T-helper 9 cell (primary cell): ENCODE results near the gene ABHD17C.

Source experiments
- DNase-seq: peaks from one replicate; pipeline ENCODE4 v3.0.0-alpha.2; 2020

ABHD17C gene

DNA sequence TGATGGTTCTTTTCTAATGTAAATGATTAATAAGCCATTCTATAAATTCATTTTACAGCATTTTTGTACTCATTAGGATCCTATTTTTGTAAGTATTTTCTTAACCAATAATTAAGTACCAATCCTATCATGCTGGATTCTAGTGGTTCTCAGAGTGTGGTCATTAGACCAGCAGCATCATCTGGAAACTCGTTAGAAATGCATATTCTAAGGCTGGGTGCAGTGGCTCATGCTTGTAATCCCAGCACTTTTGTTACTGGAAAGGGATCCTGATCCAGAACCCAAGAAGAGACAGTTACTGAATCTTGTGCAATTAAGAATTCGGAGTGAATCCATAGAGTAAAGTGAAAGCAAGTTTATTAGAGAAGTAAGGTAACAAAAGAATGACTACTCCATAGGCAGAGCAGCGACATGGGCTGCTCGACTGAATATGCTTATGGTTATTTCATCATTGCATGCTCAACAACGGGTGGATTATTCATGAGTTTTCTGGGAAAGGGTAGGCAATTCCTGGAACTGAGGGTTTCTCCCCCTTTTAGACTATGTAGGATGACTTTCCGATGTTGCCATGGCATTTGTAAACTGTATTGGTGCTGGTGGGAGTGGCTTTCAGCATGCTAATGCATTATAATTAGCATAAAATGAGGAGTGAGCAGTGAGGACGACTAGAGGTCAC lies 74.2 kb downstream of the ABHD17C start:
- DNase-seq = no peak

DNA sequence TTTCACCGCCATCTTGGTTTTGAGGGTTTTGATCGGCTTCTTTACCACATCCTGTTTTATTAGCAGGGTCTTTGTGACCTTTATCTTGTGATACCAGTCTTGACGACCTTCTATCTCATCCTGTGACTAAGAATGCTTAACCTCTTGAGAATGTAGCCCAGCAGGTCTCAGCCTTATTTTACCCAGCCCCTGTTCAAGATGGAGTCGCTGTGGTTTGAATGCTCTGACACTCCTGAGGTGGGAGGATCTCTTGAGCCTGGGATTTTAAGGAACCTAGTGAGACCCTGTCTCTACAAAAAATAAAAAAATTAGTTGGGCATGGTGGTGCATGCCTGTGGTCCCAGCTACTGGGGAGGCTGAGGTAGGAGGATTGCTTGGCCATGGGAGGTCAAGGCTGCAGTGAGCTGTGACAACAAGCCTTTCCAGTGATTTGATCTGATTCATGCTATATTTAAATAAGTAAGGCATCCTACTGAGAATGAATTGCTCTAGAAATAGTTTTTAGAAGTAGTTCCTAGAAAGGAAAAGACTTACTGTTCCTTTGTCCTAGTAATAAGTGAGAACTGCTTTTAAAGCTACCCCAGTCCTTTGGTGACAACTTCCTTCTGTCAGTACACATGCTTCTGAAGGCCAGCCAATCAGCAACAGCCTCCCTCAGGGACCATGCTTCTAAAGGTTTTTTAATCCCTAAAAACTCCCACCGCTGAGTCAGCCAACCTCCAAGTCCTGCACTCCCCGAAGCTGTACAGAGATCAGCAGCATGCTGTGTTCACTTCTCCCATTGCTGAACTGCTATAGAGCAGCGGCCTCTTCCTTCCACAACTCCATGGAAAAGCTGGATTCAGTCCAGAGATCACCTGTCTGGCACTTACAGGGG lies 75.0 kb downstream of the ABHD17C start:
- DNase-seq = no peak

DNA sequence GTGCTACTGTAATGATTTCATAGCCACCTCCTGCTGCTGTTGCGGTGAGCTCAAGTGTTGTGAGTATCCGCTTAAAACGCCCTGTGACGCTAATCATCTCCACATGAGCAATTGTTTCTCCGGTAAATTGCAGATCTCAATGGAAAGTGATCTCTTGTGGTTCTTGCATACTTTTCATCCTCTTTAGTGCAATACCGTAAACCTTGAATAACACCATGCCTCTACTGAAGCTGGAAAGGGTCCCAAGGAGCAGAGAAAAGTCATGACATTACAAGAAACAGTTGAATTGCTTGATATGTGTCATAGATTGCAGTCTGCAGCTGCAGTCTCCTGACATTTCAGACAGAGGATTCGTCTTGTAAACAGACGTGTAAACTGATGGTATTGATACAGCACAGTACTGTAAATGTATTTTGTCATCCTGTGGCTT lies 78.0 kb downstream of the ABHD17C start:
- DNase-seq = no peak

DNA sequence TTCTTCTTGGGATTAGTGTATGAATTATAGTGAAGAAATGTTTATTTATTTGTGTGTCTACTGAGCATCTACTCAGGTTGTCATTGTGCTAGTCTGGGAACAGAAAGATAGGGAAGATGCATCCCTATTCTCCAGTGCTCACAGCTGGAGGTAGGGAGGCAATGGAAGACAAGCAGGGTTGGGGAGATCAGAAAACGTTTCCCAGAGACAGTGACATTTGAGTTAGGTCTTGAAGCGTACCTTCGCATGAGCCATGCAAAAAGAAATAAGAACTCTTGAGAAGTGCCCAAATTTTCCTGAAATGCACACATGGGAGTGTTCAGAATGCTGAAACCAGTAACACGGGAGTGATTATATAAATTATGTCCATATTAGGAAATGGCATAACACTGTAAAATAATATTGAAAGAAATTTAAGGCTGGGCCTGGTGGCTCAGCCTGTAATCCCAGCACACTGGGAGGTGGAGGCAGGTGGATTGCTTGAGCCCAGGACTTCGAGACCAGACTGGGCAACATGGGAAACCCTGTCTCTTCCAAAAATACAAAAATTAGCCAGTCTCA lies 78.8 kb downstream of the ABHD17C start:
- no peak for DNase-seq

DNA sequence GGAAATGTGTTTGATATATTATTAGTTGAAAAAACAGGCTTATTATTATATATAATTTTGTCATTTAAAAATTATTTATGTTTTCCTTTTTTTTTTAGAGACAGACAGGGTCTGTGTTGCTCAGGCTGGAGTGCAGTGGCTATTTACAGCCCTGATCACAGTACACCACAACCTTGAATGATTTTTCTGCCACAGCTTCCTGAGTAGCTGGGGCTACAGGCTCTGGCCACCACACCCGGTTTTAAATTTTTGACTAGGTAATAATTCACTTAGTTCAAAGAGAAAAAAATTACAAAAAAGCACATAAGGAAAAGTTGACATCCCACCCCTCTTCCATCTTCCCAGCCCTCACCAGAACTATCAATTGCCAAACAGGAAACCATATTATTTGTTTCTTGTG lies 79.4 kb downstream of the ABHD17C start:
- DNase-seq = no peak

DNA sequence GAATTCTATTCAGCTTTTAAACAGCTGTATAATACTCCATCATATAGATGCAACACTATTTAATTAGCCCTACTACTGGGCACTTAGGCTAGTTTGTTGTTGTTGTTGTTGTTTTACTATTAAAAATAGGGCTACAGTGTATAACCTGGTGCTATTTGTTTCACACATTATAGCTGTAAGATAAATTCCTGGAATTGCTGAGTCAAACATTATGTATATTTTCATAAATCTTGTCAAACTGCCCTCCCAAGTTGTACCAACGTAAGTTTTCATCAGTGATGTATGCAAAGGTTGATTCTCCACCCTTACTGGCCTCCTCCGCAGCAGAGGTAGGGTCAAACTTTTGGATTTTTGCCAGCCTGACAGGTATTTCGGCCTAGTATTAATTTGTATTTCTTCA lies 80.2 kb downstream of the ABHD17C start:
- no peak for DNase-seq

DNA sequence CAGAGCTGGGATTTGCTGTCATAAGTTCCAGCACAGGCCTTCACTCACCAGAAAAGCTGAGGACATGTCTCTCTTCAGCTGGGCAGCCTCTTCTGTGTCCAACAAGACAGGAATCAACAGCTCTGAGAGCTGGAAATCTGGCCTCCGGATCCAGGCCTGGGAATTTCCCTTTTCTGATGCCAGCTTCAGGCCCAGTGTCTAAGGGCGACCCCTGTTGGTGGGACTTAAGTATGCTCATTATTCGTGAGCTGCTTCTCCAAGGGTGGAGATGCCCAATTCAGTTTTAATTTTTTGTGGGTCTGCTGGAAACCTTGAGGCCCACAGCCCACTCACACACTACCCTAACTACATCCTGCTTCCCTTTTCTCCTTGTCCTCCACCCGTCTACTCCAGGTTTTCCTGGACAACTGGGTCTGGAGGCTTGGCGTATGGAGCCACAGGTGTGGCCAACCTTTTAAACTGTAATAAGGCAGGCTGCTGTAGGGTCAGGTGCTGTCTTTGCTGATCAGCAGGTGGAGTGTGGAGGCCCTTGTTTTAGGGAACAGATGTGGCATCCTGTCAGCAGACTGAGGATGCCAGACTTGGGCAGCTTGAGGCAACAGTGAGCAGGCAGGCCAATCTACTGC lies 81.4 kb downstream of the ABHD17C start:
- peak; percentile 40 for DNase-seq

DNA sequence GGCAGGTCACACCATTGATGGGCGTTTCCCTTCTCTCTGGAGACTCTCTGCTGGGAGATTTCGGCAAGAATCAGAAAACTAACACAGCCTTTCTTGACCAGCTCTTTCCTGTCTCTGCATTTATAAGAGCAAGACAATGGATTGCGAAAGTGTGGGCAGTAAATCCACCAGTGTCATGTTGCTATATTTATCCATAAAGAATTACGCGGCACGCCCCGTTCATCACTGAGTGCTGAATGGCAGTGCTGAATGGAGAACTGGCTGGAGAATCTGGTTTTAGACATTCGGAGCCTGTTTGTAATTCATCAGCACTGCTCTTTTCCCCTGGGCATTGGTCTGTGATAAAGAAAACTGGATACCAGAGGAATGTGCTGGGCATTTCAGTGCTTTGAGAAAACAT lies 82.0 kb downstream of the ABHD17C start:
- DNase-seq = no peak

DNA sequence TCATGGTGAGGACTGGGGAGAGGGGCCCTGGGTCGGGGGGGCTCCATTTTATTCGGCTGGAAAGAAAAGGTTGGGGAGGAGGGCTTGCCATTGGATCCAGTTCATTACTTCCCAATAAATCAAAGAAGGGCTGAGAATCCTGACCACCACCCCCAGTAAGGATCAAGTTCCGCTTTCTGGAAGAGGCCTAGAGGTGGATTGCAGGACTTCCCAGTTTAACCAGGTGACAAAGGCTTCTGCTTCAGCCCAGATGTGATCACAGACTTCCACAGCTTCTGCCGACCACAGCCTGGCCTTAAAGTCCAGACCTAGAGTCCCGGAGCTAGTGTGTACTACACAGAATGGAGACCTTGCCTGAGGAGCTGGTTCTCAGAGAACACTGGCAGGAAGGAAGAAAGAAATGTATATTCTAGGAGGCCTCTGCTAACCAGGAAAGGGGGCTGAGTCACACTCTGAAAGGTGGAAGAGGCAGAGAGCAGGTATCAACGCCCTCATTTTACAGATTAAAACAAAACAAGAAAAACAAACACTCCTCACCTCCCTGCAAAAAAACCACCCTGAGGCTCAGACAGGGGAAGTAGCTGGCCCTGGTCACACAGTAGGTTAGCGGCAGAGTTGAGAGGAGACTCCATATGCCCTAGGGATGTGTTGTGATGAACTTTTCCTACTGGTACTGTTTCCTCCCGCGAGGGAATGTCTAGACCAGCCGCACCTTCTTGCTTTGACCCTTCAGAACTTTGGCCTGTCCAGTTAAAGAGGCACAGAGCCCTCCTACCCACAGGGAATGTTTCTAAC lies 82.9 kb downstream of the ABHD17C start:
- no peak for DNase-seq

DNA sequence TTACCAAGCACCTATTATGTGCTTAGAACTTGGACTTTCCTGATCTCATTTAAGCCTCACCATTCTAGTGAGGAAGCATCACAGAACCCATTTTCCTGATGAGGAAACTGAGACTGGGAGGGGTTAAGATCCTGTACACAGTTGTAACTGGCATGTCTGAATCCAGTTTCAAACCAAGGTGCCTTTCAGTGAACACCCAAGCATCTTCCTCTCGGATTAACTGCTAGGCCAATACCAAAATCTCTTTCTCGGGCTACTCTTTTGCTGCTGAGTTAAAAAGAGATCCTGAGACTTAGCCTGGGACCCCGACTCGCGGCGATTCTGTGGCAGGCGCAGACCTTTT lies 83.5 kb downstream of the ABHD17C start:
- DNase-seq = no peak

DNA sequence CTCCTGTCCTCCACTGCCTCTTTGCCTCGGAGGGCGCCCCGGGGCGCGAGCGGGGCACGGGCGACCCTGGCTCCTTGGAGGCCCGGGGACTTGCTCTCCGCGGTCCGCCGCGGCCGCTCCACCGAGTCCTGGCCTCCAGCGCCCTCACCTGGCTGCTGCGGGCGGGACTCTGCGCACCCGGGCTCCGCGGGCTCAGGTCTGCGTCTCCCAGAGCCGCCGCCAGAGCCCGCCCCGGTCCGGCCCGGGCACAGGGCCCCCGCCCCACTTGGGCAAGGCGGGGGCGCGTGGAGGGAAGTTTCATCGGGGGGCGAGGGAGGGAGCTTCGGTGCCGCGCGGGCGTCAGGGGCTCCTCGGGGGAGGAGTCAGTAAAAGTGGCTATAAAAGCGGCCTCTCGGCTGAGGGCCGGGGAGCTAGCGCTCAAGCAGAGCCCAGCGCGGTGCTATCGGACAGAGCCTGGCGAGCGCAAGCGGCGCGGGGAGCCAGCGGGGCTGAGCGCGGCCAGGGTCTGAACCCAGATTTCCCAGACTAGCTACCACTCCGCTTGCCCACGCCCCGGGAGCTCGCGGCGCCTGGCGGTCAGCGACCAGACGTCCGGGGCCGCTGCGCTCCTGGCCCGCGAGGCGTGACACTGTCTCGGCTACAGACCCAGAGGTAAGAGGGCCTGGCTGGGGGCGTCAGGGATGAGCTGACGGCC lies 84.0 kb downstream of the ABHD17C start, which contains the start of gene CEMIP:
Gene CEMIP (plus strand): TSS at position 407 of the 694 bp plus-strand sequence. CDS start 94,510 bp downstream, outside the sequence.
- no peak for DNase-seq

DNA sequence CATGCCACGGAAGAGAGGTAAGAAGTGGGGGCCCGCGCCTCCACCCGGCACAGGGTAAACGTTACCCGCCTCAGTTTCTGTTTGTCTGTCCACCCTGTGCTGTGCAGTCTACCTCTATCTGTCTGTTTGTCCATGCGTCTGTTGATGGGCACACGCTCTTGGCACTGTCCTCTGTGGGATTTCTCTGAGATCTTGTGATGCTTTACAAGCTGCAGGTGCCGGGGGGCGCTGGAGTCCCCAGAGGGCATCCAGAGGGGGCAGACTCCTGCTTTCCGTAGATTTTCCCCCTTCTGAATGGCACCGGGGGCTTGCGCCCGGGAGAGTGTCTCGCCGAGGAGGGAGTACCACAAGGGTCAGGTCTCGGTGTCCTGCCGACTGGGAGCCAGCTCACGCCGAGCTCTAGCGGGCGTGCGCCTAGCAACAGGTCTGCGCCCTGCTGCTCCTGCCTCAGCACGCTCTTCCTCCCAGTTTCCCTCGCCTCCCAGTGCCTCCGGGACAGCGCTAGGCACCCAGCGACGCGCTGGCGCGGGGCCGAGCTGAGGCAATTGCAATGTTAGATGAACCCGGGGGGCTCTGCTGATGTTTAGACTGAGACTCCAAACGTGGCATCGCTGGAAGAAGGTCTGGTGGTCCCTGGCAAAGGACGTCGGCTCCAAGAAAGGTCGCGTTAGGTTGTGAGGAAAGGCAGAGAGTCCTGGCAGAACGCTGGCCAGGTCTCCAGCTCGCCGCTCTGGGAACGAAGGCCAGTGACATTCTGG lies 84.7 kb downstream of the ABHD17C start:
- no peak for DNase-seq

DNA sequence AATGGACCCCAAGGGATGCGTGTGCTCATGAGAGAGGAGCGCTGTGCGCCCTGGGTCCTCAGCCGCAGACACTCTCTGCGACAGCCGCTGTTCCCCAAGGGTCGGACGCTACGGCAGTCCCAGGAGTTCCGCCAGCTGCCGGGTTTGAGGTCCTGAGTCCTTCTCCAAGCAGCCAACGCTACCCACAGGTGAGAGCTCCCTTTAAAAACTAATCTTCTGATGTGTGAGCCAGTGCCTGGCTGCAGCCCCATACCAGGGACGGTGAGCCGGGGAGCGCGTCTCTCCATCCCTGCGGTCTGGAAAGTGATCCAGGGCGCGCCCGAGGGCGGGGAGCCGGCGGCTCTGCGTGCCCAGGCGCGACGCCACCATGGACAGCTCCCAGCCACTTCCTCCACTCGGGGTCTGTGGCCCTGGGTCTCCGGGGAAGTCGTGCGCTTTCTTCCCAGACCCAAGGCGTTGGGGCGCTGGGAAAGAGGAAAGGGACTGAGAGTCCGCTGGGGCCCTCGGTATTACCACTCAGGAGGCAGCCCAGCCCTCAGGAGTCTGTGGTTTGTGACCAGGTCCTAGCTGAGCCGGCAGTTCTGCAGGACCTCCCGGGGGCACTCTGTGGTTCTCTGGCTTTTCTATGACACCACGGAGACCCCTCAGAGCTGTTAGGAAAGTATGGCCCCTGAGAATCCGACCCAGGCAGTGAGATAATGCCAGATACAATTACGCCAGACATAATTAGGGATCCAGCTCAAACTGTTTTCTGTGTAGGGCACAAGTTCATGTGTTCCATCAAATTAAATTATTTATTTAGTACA lies 85.5 kb downstream of the ABHD17C start:
- no peak for DNase-seq

DNA sequence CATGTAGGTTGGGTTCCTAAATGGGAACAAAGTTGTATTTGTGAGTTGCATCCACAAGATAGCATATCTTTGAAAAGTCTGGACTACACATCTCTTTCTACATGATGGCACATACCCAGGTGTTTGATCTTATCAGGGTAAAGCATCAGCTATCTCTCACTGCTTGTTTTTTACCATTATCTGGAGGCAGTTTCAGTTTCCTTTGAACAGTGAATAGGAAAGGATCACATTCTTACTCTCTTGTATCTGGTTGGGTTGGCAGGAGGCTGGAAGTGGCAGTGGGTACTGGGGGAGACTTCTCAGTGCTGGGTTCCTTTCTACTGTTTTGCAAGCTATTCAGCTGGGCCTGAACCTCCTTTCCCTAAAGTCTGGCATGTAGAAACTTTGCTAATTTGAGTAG lies 88.2 kb downstream of the ABHD17C start:
- DNase-seq = no peak

DNA sequence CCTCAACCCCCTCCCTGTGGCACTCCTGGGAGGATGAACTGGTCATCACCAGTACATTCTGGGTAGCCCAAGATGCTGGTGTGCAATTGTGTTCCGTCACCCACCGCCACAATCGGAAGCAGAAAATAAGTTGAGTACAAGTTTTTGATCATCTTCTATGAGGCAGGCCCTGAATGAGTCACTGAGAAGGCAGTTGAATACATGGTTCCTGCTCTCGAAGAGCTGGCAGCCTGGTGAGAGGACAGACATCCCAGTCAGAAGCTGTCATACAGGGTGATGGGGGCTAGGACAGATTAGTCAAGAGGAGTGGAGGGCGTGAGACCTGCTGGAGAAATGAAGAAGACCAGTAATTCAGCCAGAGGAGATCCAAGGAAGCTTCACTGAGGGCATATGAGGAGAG lies 90.2 kb downstream of the ABHD17C start:
- DNase-seq = no peak

DNA sequence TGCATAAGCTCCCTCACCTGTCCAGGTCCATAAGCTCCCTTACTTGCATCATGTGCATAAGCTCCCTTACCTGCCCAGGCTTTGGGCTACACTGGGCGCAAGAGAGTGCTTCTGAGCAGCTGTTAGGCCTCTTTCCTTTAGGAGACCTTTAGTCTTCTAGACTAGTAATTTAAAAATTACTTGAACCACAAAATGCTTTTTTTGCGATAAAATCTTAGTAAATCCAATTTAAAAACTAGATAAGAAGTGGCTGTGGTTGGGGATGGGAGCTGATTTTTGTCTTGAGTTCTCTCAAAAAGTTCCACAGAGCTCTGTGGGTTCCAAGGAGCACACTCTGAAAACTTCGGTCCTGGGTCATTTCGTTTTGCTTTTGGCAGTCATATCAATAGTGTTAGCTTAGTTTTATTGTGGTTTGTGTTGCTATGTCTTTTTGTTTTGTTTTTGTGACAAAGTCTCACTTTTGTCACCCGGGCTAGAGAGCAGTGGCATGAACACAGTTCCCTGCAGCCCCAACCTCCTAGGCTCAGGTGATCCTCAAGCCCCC lies 90.8 kb downstream of the ABHD17C start:
- DNase-seq = no peak

DNA sequence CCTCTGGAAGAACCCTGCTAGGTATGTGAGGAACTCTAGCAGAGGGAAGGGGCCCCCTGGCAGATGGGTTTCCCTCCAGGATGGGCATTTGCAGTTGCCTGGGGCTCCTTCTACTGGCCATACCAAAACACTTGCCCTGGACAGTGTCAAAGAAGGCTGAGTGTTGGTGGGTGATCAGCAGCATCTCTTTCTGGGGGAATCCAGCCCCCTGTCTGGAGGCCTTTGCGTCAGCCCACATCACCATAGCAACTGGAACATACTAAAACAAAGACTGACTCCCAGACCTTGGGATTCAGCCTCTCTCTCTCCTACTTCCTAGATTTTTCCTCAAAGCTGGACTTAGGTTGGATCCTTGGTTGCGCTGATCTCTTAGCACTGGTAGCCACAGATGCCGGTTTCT lies 92.2 kb downstream of the ABHD17C start:
- no peak for DNase-seq

DNA sequence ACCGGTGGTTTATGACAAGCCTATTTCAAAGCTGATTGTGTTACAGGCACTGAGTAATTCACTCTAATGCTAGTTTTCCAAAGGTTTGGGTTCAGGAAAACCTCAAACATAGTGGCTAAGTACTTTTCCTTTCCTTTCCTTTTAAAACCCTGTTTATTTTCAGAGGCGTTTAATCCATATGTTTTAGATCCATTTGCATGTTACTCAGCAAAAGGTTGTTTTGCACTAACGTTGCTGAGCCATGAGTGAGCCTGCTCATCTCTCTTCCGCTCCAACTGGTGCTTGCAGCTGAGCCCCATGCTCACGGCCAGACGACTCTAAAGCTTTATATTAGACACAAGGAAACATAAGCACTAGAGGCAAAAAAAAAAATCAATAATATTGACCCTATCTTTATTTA lies 93.4 kb downstream of the ABHD17C start:
- DNase-seq = no peak

DNA sequence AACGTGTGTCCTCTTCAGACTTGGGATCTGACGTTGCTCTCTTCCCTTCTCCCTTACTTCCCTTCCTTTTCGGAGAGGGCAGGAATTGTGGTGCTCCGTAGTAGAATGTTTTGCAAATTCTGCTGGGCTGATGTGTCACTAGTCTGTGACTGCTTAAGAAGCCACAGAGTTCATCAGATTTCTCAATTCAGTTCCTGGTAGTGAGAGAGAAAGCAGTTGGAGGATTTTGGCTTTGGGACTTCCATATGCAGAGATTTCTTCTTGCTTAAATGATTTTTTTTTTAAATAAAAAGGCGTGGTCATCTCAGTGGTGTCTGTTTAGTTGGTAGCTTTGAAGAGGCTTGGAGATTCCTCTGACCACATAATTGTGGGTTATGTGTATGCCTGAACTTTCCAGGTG lies 94.2 kb downstream of the ABHD17C start:
- no peak for DNase-seq

DNA sequence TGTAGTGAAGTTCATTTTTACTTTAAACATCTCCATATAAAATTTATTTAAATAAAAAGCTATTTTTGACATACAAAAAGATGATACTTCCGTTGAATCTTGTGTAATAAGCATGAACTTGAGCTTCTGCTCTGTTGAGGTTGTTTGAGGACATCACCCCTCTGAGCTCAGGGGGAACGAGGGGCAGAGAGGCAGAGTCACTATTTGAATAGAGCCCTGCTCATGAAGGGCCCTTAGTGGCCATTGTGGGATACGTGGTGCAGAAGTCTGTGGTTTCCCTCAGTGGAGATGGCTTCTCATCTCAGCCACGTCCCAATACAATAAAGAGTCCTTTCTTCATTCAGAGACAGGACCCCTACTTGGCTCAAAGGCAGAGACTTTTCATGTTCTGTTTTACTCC lies 94.7 kb downstream of the ABHD17C start:
- no peak for DNase-seq
